Measurements from ENCODE around the gene ACSL5.

ACSL5 gene, protein sequence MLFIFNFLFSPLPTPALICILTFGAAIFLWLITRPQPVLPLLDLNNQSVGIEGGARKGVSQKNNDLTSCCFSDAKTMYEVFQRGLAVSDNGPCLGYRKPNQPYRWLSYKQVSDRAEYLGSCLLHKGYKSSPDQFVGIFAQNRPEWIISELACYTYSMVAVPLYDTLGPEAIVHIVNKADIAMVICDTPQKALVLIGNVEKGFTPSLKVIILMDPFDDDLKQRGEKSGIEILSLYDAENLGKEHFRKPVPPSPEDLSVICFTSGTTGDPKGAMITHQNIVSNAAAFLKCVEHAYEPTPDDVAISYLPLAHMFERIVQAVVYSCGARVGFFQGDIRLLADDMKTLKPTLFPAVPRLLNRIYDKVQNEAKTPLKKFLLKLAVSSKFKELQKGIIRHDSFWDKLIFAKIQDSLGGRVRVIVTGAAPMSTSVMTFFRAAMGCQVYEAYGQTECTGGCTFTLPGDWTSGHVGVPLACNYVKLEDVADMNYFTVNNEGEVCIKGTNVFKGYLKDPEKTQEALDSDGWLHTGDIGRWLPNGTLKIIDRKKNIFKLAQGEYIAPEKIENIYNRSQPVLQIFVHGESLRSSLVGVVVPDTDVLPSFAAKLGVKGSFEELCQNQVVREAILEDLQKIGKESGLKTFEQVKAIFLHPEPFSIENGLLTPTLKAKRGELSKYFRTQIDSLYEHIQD

DNA sequence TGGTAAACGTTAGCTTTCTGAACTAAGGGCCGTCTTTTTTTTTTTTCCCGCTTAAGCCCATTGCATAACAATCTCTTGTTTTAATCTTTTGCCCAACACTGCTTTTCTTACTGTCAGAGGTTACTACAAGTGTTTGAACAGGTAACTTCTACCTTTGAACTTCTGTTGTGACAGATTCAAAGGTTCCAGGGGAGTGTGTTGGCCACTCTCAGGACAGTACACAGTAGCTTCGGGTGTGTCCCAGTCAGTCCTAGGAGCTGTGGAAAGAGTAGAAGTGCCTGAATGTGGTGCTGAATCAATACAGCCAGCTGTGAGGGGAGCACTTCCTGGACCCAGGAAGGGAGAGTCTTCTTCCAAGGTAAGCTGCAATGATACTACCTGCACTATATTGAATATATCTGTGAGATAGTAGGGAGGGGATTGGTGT is at the start of gene ACSL5:
ACSL5 (plus strand) TSS at position 205 of the 427 bp plus-strand sequence. CDS start 20,831 bp downstream, outside the sequence.
- H3K4me3 ChIP-seq (ENCODE audit: low read length): no peak within 1 kb of the TSS
- no peak for DNase-seq (ENCODE audit: low read depth)

DNA sequence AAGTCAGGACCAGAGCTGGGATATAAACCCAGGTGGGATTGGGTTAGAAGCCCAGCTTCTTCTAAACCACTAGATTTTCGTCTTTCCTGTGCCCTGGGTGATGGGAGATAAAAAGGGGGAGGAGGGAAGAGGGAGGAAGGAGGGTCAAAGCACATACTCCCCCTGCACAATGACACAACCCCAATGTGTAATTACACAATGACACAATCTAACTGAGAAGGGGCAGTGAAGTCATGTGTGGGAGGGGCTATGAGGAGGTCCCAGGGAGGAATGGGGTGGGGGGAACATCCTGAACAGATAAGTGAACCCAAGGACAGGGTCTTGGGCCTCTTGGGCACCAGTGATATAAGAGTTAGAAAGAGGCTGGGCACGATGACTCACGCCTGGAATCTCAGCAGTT is 46.2 kb upstream of the ACSL5 start:
- TF ChIP-seq, protein P1, sequence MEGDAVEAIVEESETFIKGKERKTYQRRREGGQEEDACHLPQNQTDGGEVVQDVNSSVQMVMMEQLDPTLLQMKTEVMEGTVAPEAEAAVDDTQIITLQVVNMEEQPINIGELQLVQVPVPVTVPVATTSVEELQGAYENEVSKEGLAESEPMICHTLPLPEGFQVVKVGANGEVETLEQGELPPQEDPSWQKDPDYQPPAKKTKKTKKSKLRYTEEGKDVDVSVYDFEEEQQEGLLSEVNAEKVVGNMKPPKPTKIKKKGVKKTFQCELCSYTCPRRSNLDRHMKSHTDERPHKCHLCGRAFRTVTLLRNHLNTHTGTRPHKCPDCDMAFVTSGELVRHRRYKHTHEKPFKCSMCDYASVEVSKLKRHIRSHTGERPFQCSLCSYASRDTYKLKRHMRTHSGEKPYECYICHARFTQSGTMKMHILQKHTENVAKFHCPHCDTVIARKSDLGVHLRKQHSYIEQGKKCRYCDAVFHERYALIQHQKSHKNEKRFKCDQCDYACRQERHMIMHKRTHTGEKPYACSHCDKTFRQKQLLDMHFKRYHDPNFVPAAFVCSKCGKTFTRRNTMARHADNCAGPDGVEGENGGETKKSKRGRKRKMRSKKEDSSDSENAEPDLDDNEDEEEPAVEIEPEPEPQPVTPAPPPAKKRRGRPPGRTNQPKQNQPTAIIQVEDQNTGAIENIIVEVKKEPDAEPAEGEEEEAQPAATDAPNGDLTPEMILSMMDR (conservative IDR thresholded peaks at IDR 0.05; ENCODE audit: low read depth, low read length): no peak
- no peak overlapping the region for H3K4me3 ChIP-seq (ENCODE audit: low read length)
- no peak for DNase-seq (ENCODE audit: low read depth)

More for the DNA sequence above, at the start of gene ACSL5:
- TF ChIP-seq, protein P1 (conservative IDR thresholded peaks at IDR 0.05; ENCODE audit: low read depth, low read length): no peak

DNA sequence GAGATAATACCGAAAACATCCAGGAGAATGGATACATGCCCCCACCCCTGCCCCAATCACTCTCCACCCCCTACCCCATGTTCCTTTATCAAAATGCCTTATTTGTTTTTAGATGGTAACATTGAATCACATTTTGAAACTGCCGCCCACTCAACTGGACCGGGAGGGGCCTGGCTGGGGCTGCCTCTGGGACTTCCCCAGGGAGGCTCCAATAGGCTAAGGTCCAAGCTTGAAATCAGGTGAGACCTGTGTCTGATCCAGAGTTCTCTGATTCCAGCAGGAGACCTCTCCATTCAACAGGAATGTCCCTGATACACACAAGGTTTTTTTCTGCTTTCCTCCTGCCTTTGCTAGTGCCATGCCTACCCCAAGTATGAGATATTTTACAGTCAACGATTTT is 43.8 kb upstream of the ACSL5 start:
- H3K4me3 ChIP-seq (ENCODE audit: low read length): no peak overlapping the region
- DNase-seq (ENCODE audit: low read depth): no peak
- TF ChIP-seq, protein P1 (conservative IDR thresholded peaks at IDR 0.05; ENCODE audit: low read depth, low read length): no peak

DNA sequence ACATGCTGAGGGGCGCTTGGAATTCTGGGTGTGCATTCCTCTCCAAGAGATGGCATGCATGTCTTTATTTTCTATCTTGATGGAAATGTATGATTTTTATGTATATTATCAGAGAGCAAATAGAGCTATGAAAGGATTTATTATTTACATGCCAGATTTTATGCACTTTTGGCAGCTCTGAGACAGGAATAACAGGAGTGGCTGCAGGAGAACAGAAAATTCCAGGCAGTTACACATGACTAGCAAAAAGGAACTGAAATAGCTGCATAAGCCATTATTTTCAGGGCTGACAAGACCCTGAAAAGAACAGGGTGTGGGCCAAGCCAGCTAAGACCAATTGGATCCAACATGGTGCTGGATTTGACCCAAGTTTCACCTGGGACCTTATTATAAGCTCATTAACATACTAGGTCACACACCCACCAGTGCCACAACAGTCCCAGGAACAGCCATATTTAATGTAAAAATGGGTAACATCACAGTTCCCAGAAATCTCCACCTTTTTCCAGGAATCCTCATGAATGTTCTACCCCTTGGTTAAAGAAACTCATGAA is 43.2 kb upstream of the ACSL5 start:
- TF ChIP-seq, protein P1 (conservative IDR thresholded peaks at IDR 0.05; ENCODE audit: low read depth, low read length): no peak
- peak; percentile 6 for DNase-seq (ENCODE audit: low read depth)
- no peak overlapping the region for H3K4me3 ChIP-seq (ENCODE audit: low read length)

DNA sequence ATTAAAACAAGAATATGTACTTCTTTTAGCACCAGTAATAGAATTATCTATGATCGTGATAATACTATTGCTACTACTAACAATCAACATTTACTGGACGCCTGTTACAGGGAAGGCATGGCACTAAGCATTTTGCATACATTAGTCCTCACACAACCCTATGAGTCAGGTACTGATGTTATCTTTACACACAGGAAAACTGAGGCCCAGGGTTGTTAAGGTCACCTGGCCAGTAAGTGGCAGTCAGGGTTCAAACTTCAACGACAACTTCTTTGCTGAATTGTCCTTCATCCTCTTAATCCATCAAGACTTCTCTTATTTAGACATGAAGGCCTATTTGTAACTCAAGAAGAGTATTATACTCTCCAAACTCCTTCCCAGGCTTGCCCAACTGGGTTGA is 41.9 kb upstream of the ACSL5 start:
- H3K4me3 ChIP-seq (ENCODE audit: low read length): no peak overlapping the region

DNA sequence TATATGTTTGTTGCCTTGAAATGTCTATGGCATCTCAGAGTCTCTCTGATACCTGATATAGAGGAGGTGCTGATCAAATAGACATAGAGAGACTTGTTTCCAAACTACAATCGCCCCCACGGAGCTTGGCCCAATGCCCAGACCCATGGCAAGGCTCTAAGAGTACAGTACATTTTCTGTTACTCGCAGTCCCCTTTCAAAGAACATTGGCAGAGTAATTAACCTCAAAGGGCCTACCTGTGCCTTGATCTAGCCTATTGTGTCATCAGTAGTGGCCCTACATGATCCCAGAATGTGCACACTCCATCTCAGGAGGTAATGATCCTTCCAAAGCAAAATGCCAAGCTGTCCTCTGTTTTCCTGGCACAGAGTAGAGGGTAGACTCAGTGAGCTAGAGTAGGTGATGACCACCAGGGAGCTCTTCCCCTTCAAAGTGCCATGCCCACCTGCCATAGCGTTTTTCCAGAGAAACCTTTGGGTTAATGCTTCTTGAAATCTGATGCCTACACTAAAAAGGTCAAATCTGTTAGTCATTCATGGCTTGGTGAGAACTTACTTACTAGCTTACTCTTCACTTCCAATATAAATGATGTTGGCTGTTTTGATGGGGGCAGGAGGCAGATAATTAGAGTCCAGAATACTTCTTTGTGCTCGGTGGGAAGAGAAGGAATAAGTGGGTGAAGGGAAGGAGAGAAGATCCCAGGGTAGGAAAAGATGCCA is 41.2 kb upstream of the ACSL5 start:
- H3K4me3 ChIP-seq (ENCODE audit: low read length): no peak overlapping the region
- no peak for DNase-seq (ENCODE audit: low read depth)
- TF ChIP-seq, protein P1 (conservative IDR thresholded peaks at IDR 0.05; ENCODE audit: low read depth, low read length): no peak

More for the DNA sequence above, 41.9 kb upstream of the ACSL5 start:
- TF ChIP-seq, protein P1 (conservative IDR thresholded peaks at IDR 0.05; ENCODE audit: low read depth, low read length): no peak
- no peak for DNase-seq (ENCODE audit: low read depth)
